Caki2 (cell line): Measurements from ENCODE around the gene TOMM20. TPM values are rescaled to one million over a fixed set of nuclear protein-coding genes. Genes with fewer than 3 reads are reported as not detected.
A peak's percentile ranks its signal among the peaks of the same experiment; 100 is the strongest.
"Not testable (repeated sequence)": the region's sequence is repeated elsewhere in the genome, so short reads cannot be mapped to it uniquely, and the experiment has no call there.

ENCODE experiments used
- DNase-seq: peaks from one replicate; pipeline ENCODE4 v3.0.0-alpha.2; 2015; ENCODE audit warnings: low read depth
- in situ Hi-C: cut with HindIII; loops from 2 replicates; pipeline ENCODE4 v1.10.0; 2016; ENCODE audit warnings: low sequenced_read_pairs, low pct_unique_long_range_greater_than_20kb, mixed read lengths
- total RNA-seq: library from RNA; depleted of rRNA; stranded (reverse); fragments of >200 nt; shearing (Covaris generic); gene quantifications from 2 replicates; pipeline ENCODE4 v1.2.3, GENCODE V29; 2014; ENCODE audit warnings: low replicate concordance; rRNA removed

The TOMM20 gene
- 104 and 111 TPM in 2 replicates for total RNA-seq

GRCh38 chr1:235128456-235129328 lies at the start of gene TOMM20:
TOMM20 (minus strand) TSS chr1:235128837; CDS start chr1:235128715, 122 bp downstream.
- in situ Hi-C loops = no loop called here
- DNase-seq = peak; percentile 95

GRCh38 chr1:235176486-235176885 lies 47.8 kb upstream of the TOMM20 start:
- DNase-seq = no peak
- in situ Hi-C loops = no loop called here

GRCh38 chr1:235169986-235170385 lies 41.3 kb upstream of the TOMM20 start:
- no peak for DNase-seq
- in situ Hi-C loops = no loop called here

- in situ Hi-C loops = no loop called here
- no peak for DNase-seq
Observed at GRCh38 chr1:235168375-235168774, 39.7 kb upstream of the TOMM20 start.

GRCh38 chr1:235161685-235162327 lies 33.2 kb upstream of the TOMM20 start:
- in situ Hi-C loops = no loop called here
- peak; percentile 1 for DNase-seq

GRCh38 chr1:235160957-235161684 lies 32.5 kb upstream of the TOMM20 start, which contains the start of gene RBM34:
RBM34 (minus strand) TSS chr1:235161250; CDS start chr1:235161226, 24 bp downstream.
- in situ Hi-C loops = no loop called here

GRCh38 chr1:235160383-235160956 lies 31.8 kb upstream of the TOMM20 start:
- in situ Hi-C loops = no loop called here
- no peak for DNase-seq

More at GRCh38 chr1:235160957-235161684, 32.5 kb upstream of the TOMM20 start, which contains the start of gene RBM34:
- DNase-seq = peak; percentile 91

- DNase-seq = not testable (repeated sequence)
Observed at GRCh38 chr1:235159930-235160329, 31.3 kb upstream of the TOMM20 start.

GRCh38 chr1:235159284-235159683 lies 30.6 kb upstream of the TOMM20 start:
- DNase-seq, in situ Hi-C loops: not testable (repeated sequence)

More at GRCh38 chr1:235159930-235160329, 31.3 kb upstream of the TOMM20 start:
- in situ Hi-C loops = not testable (repeated sequence)

- in situ Hi-C loops = no loop called here
- DNase-seq = no peak
Observed at GRCh38 chr1:235158680-235159079, 30.0 kb upstream of the TOMM20 start.

GRCh38 chr1:235157150-235157549 lies 28.5 kb upstream of the TOMM20 start:
- DNase-seq = no peak
- in situ Hi-C loops = no loop called here

GRCh38 chr1:235156740-235157139 lies 28.1 kb upstream of the TOMM20 start:
- in situ Hi-C loops = no loop called here
- DNase-seq = no peak

GRCh38 chr1:235156265-235156664 lies 27.6 kb upstream of the TOMM20 start:
- in situ Hi-C loops = no loop called here
- DNase-seq = no peak

- DNase-seq = no peak
Observed at GRCh38 chr1:235152235-235152634, 23.6 kb upstream of the TOMM20 start.

GRCh38 chr1:235151033-235151432 lies 22.4 kb upstream of the TOMM20 start:
- no peak for DNase-seq
- in situ Hi-C loops = no loop called here

More at GRCh38 chr1:235152235-235152634, 23.6 kb upstream of the TOMM20 start:
- in situ Hi-C loops = no loop called here

GRCh38 chr1:235149824-235150223 lies 21.2 kb upstream of the TOMM20 start:
- in situ Hi-C loops = no loop called here

GRCh38 chr1:235147269-235147668 lies 18.6 kb upstream of the TOMM20 start:
- no peak for DNase-seq
- in situ Hi-C loops = no loop called here

More at GRCh38 chr1:235149824-235150223, 21.2 kb upstream of the TOMM20 start:
- DNase-seq = no peak

- no peak for DNase-seq
Observed at GRCh38 chr1:235145639-235146038, 17.0 kb upstream of the TOMM20 start.

More at GRCh38 chr1:235145639-235146038, 17.0 kb upstream of the TOMM20 start:
- in situ Hi-C loops = no loop called here
